Embryonic facial prominence (tissue), 1 donor: Measurements from ENCODE around the gene OBSCN.

ENCODE experiments used
- DNase-seq: peaks from one replicate; pipeline ENCODE4 v3.0.0-alpha.2; 2016; ENCODE audit errors: extremely low spot score

The OBSCN gene

DNA sequence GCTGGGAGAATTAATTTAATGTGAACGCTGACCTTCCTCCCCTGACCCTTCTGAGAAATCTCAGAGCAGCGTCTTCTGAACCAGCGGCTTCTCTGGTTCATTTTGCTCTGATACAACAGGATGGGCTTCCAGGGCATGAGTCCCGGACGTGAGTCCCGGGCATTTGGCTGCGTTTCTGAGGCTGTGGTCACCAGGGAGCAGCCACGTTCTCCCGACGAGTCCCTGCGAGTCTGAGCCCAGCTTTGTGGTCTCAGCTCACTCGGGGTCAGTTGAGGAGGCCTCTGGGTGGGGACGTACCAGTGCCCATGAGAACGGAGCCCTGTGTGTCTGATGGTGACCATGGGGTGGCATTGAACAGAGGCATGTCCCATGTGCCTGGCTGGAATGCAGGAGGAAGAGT lies 17.7 kb upstream of the OBSCN start:
- DNase-seq, result no peak

DNA sequence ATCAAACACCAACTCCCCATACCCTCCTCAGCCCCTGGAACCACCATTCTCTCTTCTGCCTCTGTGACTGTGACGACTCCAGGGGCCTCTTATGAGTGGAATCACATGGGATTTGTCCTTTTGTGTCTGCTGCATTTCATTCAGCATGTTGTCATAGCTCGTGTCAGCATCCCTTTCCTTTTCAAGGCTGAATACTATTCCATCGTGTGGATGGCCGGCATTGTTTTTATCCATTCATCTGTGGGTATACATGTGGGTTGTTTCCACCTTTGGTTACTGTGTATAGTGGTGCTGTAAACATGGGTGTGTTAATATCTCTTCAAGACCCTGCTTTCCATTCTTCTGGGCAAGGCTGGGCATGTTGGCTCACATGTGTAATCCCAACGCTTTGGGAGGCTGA lies 17.1 kb upstream of the OBSCN start:
- DNase-seq, result no peak

DNA sequence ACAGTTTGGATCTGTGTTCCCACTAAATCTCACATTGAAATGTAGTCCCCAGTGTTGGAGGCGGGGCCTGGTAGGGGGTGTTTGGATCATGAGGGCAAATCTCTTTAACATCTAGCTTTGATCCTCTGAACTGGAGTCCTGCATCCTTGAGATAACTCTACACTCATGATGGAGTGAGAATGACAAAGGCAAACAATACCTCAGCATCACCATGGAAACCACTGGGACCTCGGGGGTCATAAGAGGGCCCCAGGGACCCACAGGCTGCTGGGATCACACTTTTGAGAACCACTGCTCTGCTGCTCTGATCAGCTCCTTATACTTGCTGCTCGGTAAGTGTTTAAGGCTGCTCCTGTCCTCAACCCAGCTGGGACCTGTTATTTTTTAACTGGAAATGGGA lies 13.4 kb upstream of the OBSCN start:
- no peak for DNase-seq

DNA sequence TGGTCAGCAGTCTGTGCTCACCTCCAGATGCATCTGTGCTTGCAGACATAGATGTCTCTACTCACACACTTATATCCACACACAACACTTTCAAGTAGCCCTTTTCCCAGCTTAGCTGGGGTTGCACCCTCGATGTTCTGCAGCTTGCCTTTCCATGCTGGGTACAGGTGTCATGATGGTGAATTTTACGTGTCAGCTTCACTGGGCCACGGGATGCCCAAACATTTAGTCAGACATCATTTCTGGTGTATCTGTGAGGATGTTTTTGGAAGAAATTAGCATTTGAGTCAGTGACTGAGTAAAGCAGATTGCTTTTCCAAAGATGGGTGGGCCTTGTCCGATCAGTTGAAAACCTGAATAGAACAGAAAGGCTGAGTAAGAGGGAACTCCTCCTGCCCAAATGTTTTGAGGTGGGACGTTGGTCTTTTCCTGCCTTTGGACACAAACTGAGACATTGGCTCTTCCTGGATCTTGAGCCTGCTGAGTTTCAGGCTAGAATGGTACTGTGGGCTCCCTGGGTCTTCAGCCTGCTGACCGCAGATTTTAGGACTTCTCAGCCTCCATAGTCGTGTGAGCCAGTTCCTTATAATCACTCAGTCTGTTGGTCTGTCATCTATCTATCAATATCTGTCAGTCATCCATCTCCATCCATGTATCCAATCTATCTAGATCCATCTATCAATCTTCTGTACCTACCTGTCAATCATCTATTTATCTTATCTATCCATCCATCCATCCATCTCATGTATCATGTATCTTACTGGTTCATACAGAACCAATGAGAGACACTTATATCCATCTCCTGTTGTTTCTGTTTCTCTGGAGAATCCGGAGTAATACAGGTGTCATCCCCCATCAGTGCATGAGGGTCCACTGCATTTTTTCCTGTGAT lies 12.7 kb upstream of the OBSCN start:
- no peak for DNase-seq

DNA sequence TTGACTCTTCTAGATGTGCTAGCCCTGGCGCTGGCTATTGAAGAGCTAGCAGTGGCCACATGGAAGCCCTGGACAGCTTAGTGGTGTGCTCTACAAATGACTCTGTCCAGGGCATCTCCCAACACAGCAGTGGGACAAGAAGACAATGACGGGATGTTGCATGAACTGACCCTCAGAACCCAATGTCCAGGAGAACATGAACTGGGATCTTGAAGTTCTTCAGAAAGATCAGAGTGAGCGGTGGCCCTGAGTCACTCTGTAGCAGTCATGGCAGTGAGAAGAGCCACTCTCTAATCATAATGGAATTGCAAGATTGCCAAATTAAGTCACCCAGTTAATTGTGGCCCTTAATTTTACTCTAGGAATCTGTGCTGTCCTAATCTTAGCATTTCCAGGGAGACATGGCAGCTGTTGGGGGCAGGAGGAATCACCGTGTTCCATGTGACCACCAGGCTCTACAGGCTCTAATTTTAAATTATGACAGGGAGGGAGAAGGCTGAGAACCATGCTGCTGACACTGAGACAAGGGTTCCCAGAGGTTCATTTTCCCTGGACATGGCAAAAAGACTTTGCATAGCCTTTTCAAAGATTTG lies 10.2 kb upstream of the OBSCN start:
- DNase-seq, result no peak

DNA sequence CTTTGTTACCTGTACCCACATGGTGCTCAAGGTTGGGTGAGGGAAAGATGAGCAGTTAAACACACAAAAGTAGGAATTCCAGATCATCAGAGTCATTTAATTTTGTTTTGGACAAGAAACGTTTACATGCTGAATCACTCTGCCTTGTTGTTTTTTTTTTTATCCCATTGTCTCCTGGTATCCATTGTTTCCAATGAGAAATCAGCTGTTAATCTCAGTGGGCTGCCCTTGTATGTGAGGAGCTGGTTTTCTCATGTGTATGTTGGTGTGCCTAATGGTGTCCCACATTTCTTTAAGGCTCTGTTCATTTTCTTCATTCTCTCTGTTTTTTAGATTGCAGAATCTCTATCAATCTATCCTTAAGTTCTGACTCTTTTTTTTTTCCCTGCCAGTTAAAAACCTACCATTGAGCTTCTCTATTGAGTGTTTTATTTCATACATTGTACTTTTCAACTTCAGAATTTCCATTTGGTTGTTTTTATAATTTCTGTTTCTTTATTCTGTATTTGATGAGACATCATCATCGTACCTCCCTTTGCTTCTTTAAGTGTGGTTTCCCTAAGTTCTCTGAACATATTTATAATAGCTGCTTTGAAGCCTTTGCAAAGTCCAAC lies 8.8 kb upstream of the OBSCN start:
- DNase-seq, result no peak

DNA sequence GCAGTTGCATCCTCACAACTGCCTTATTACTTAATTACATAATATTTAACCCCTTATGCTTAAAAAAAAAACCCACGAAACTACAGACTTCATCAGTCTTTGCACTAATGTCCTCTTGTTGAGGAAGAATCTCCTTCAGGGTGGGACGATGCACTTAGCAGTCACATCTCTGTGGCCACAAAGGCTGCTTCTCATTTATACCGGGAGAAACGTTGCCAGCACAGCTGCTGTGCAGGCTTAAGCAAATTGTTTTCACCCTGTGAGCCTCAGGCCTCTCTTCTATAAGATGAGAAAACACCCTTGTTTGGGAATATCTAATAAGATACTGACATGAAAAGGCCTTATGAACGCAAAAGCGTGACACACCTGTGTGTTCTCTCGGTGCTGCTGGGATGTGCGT lies 2.9 kb upstream of the OBSCN start:
- DNase-seq, result no peak

DNA sequence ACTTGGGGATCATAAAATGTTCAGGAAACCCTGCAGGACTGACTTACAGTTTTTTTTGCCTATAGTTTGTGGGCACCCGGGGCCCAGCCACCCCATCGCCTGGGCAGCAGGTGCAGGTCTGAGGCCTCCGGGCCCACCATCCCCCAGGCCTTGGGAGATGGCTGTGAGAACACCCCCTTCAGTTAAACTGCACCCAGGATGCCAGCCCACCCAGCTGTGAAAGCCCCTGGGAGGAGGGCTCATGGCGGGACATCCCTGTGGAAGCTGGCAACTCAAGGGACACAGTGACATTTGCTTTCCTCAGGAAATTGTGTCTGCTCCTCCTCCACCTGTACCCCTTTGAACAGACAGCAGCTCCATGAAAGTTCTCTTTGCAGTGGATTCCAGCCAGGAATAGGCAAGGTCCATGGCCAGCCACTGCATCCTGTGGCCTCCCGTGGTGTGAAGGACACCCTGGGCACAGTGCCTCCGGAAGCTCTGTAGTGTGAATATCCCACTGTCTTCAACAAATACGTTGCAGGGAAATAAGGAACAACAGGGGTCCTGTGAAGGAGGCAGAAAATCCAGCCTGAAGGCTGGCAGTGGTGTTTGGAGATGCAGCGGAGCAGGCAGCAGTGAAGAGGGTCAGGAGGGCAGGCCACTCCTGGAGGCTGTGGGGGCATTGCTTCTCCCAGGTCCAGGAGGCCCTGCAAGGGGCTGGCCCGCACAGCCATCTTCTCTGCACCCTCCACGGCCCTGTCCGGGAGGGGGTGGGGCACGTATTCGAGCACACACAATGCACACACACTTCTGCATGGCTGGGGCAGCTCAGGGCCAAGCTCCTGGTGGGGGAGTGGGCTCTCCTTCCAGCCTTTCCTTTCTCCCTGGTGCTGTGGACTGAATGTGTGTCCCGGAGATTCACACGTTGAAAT lies 2.1 kb upstream of the OBSCN start:
- DNase-seq, result no peak

DNA sequence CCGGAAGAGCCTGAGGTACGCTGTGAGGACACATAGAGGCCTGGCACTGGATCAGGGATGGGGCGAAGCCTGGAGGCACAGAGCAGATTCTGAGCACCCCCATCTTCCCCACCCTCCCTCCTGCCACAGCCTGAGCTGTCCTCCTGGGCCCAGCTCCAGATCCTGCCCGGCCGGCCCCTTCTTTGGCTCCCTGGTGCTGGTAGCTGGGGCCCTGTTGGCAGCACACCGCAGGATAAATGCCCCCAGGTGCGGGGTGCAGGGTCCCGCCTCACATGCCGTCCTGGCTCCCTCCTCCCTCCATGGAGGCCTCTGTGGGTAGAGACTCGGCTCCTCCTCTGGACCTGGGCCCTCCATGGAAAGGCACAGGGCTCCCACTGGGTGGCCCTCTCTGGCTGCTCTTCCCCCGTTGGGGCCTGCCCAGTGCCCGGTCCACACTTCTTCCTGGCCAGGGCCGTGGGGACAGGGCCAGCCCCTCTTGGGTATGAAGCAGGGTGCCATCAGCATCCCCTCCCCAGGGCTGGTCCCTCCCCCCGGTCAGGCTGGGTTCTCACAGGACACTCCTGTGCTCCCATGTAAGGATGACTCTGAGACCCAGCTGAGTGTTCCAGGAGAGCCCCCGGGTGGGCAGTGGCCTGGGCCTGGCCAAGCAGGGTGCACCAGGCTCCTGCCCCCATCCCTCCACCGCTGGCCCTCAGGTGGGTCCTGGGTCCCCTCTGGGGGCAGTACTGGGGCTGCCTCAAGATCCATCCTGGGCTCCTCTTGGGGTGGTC lies 1.1 kb upstream of the OBSCN start:
- DNase-seq, result no peak

DNA sequence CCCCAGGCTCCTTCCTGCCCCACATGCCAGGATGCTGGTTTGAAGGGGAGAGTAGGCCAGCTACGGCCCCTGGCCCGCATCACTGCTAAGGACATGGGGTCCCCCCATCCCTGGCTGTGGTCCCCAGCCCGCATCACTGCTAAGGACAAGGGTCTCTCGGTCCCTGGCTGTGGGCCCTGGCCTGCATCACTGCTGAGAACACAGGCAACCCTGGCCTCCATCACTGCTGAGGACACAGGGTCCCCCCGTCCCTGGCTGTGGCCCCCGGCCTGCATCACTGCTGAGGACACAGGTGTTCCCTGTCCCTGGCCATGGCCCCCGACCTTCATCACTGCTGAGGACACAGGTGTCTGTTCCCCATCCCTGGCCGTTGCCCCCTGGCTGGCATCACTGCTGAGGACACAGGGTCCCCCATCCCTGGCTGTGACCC lies 448 bp upstream of the OBSCN start:
- DNase-seq, result no peak

DNA sequence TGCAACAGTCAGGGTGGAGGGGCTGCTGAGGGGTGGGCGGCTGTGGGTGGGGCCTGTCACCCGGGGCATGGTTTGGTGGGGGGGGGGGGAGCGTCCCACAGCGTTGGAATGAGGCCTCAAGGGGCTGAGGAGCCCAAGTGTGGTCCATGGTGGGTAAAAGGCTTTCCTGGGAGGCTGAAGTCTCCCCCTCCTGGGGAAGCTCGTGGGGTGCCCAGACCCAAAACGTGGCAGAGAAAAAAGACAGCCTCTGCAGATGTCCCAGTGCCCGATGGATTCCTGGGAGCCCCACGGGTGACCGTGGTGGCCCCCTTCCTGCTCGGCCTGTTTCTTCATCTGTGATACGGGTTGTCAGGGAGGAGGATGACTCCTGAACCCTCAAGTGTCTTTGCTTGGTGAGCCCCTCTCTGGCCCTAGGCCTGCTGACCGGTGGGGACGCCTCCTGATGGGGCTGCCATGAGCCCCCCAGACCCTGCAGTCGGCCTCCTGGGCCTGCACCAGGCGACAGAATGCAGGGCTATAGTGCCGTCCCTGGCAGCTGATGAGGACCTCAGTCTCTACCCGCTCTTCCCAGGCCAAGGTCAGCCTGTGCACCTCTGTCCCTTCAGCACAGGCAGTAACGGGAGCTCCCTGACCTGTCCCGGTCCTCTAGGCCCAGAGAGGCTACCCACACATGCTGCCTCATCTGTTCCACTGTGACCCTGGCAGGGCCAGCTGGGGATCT lies 1.1 kb downstream of the OBSCN start:
- DNase-seq, result no peak

DNA sequence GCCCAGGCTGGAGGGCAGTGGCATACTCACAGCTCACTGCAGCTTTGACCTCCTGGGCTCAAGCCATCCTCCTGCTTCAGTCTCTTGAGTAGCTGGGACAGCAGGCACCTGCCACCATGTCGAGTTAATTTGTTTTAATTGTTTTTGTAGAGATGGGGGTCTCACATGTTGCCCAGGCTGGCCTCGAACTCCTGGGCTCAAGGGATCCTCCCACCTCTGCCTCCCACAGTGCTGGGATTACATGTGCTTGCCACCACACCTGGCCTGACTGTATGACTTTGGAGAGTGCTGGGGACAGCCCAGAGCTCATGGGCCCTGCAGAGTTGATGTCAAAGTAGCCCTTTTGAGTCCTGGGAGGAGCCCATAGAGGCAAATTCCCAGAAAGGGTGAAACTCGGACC lies 1.8 kb downstream of the OBSCN start:
- no peak for DNase-seq

DNA sequence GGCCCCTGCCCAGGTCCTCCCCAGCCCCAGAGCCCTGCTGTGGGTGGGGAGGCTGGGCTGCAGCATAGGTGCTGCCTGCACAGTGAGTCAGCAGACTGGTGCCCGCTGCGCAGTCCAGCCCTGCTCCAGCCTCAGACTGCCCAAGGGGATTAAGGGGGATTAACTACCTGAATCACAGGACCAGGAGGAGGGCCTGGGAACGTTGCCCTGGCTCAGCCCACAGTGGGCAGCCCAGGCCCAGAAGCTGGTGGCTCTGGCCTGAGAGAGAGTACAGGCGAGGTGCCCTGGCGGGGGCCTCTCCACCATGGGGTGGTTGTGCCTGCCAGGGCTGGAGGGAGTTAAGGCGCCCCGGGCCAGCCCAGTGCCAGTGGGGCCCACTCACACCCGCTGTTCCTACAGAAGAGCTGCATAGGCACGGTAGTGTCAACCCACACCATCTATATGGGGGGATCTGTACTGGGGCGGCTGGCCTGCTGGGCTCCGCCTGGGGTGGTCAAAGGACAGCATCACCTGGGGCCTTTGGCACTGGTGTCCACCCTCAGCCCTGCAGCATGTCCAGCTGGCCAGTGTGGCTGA lies 2.3 kb downstream of the OBSCN start:
- no peak for DNase-seq

DNA sequence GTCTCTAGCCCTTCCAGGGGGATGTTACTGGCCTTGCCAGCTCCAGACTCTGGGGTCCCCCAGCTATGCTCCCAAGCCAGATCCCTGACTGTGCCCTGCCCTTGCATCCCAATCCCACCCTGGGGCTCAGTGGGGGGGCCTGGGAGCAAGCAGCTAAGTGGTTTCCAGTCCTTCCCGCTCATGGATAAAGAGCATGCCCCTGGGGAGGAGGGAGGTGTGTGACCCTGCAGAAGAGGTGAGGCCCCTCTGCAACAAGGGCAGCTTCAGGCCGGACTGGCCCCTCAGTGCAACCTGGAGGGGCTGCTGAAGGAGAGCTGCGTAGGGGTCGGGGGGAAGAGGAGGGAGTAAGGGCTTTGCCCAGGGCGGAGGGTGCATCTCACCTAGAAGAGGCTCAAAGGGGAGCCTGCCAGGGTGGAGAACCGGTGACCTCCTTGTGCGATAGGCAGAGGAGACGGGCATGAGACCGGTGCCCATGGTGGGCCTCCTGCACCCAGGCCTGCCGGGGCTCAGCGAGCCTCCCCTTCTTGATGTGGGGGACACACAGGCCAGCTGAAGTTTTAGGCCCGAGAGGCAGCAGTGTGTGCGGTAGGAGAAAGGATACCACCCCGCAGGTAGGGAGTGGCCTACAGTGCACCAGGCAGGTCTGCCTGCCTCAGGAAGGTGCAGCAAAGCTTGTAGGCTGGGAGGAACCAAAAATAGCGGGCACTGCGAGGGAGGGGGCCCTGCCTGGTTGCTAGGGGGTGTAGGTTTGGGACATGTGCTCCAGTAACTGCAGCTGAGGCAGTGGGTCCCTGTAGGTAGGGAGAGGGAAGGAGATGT lies 3.1 kb downstream of the OBSCN start:
- no peak for DNase-seq

DNA sequence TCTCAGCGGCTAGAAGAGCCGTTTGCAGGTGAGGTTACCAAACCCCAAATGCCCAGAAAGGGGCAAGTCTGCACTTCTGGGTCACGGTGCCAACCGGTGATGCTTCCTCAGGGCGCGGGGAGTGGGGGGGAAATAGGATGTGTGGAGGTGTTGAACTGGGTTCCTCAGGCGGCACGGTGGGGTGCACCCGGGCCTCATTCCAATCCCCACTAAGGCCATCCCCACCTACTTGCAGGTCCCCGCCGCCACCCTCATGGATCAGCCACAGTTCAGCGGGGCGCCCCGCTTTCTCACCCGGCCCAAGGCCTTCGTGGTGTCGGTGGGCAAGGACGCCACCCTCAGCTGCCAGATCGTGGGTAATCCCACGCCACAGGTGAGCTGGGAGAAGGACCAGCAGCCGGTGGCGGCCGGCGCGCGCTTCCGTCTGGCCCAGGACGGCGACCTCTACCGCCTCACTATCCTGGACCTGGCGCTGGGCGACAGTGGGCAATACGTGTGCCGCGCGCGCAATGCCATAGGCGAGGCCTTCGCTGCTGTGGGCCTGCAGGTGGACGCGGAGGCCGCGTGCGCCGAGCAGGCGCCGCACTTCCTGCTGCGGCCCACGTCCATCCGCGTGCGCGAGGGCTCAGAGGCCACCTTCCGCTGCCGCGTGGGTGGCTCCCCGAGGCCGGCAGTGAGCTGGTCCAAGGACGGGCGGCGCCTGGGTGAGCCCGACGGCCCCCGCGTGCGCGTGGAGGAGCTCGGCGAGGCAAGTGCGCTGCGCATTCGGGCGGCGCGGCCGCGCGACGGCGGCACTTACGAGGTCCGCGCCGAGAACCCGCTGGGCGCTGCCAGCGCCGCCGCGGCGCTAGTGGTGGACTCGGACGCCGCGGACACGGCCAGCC lies 3.9 kb downstream of the OBSCN start:
- no peak for DNase-seq

DNA sequence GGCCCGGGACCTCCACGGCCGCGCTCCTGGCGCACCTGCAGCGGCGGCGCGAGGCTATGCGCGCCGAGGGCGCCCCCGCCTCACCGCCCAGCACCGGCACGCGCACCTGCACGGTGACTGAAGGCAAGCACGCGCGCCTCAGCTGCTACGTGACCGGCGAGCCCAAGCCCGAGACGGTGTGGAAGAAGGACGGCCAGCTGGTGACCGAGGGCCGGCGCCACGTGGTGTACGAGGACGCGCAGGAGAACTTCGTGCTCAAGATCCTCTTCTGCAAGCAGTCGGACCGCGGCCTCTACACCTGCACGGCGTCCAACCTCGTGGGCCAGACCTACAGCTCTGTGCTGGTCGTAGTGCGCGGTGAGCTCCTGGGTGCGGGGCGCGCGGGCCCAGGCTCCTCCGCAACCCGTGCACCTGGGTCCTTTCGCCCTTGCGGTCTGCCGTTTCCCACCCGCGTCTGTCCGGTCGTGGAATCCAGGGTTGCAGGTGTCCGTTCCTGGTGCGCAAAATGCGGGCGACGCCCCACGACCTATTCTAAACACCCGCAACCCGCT lies 4.6 kb downstream of the OBSCN start:
- no peak for DNase-seq

DNA sequence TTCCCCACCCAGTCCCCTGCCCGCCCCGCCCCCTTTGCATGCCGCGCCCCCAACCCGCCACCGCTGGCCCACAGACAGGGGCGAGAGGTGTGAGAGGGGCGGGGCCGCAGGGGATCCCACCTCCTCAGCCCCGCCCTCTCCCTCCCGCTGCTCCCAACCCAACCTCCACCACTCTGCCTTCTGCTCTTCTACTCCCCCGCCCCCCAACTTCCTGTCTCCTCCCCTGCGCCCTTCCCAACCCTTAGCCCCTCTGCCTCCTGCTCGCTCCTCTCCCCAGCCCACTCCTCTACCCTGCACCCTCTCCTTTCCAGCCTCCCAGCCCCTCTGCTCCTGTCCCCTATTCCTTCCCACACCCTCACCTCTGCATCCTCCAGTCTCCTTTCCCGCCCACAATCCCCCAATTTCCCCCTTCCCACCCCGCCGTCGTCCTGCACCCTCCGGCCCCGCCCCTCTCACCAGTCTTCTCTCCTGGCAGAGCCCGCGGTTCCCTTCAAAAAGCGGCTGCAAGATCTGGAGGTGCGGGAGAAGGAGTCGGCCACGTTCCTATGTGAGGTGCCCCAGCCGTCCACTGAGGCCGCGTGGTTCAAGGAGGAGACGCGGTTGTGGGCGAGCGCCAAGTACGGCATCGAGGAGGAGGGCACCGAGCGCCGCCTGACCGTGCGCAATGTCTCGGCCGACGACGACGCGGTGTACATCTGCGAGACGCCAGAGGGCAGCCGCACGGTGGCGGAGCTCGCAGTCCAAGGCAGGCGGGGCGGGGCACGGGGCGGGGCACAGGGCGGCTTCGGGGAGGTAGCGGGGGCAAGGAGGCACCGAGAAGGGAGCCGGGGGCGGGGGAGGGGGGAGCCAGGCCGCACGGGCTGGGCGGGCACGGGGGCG lies 5.4 kb downstream of the OBSCN start:
- peak; percentile 69 for DNase-seq
